ENCODE measurements around the gene STX5.

GRCh38 chr11:62811659-62812058, 20.2 kb downstream of the STX5 start:
- TF ChIP-seq CTCF (IDR thresholded peaks at IDR 0.05) (no peak), POLR2A (IDR thresholded peaks at IDR 0.05) (no peak), EP300 (IDR thresholded peaks at IDR 0.05) (no peak)

Data from sigmoid colon (tissue), 4 donors.